Measurements from ENCODE around the gene NOP53. TPM values are rescaled to one million over a fixed set of nuclear protein-coding genes. Genes with fewer than 3 reads are reported as not detected.

NOP53 gene
- polyA plus RNA-seq, 1 donor (not counting 4 experiments of a cell fraction or from before 2014, with no cell fraction given) = 80.2 TPM

DNA sequence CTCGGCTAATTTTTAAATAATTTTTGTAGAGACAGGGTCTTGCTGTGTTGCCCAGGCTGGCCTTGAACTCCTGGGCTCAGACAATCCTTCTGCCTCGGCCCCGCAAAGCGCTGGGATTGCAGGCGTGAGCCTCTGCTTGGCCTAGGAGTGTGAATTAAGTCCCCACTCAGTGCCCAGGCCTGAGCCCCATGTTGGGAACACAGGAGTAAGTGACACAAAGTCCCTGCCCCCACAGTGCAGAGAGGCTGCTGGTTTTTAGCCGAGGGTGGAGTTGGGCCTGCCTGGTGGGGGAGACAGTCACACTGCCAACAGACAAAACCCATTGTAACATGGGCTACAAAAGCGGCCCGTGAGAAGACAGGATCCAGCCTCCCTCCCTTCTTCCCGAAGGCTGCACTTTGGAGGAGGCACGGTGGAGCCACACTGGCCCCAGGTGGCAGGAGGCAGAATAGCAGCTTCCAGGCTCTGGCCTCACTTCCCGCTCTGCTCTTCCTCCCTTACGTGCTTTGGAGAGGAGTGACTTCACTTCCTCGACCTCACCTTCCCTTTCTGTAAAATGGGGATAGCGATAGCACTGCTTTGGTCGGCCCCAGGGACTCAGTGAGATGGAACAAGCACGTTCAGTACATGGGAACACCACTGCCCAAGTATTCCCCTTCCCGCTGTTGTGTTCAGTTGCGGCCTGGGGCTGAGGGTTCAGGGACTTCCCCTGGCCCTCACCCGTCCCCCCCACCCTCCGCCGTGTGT is 47.3 kb upstream of the NOP53 start:
- H3K27ac ChIP-seq (ENCODE audit: control insufficient read depth, insufficient read depth, low read length) = no peak overlapping the region
- H3K9me3 ChIP-seq (ENCODE audit: control insufficient read depth, low read depth, low read length) = no peaks in the 10 kb centered on the region
- H3K4me3 ChIP-seq (ENCODE audit: control insufficient read depth in 2 of 3, extremely low read depth in 1 of 3, insufficient read depth in 2 of 3, low read depth in 1 of 3, low read length in 3 of 3) = no peak overlapping the region
- H4K20me1 ChIP-seq (ENCODE audit: control insufficient read depth, extremely low read depth, insufficient read depth, low read length) = no peaks in the 10 kb centered on the region
- DNase-seq (ENCODE audit: low read depth, low spot score) (no peak), FAIRE-seq (peak; percentile 86)
- H3K4me2 ChIP-seq (ENCODE audit: control insufficient read depth, extremely low read depth, insufficient read depth, low read depth, low read length) = no peak overlapping the region
- peaks cover 2% of the 10 kb centered on the region for H3K4me1 ChIP-seq (ENCODE audit: control insufficient read depth, extremely low read depth, insufficient read depth, low read length)
- no peaks in the 10 kb centered on the region for H3K79me2 ChIP-seq (ENCODE audit: control insufficient read depth, insufficient read depth, low read length)
- H2AFZ ChIP-seq (ENCODE audit: control insufficient read depth, low read length) = no peak overlapping the region
- no peaks in the 10 kb centered on the region for H3K27me3 ChIP-seq (ENCODE audit: control insufficient read depth, extremely low read depth, insufficient read depth, low read length)
- H3K9me1 ChIP-seq (ENCODE audit: control insufficient read depth, extremely low read depth, insufficient read depth, low read length) = no peaks in the 10 kb centered on the region
- no peak overlapping the region for H3K9ac ChIP-seq (ENCODE audit: control insufficient read depth, extremely low read depth, insufficient read depth, low read length)
- no peak for TF ChIP-seq EZH2 (IDR thresholded peaks at IDR 0.05; ENCODE audit: low read length)
- TF ChIP-seq, protein P1, sequence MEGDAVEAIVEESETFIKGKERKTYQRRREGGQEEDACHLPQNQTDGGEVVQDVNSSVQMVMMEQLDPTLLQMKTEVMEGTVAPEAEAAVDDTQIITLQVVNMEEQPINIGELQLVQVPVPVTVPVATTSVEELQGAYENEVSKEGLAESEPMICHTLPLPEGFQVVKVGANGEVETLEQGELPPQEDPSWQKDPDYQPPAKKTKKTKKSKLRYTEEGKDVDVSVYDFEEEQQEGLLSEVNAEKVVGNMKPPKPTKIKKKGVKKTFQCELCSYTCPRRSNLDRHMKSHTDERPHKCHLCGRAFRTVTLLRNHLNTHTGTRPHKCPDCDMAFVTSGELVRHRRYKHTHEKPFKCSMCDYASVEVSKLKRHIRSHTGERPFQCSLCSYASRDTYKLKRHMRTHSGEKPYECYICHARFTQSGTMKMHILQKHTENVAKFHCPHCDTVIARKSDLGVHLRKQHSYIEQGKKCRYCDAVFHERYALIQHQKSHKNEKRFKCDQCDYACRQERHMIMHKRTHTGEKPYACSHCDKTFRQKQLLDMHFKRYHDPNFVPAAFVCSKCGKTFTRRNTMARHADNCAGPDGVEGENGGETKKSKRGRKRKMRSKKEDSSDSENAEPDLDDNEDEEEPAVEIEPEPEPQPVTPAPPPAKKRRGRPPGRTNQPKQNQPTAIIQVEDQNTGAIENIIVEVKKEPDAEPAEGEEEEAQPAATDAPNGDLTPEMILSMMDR (optimal IDR thresholded peaks at IDR 0.05 in 1 of 3, IDR thresholded peaks at IDR 0.05 in 1 of 3, conservative IDR thresholded peaks at IDR 0.05 in 1 of 3; ENCODE audit: extremely low read depth in 1 of 3, insufficient read depth in 2 of 3, low read length in 3 of 3) = peak; percentile 99 to 100 (median 99)
- peaks cover 12 to 18% of the 10 kb centered on the region in 2 experiments for H3K36me3 ChIP-seq (ENCODE audit: control insufficient read depth in 2 of 2, extremely low read depth in 1 of 2, insufficient read depth in 2 of 2, low read length in 2 of 2)
- dilution Hi-C loops (cut with MboI; ENCODE audit: extremely low pct_ligation_motif_present, low sequenced_read_pairs) = no loop called here

DNA sequence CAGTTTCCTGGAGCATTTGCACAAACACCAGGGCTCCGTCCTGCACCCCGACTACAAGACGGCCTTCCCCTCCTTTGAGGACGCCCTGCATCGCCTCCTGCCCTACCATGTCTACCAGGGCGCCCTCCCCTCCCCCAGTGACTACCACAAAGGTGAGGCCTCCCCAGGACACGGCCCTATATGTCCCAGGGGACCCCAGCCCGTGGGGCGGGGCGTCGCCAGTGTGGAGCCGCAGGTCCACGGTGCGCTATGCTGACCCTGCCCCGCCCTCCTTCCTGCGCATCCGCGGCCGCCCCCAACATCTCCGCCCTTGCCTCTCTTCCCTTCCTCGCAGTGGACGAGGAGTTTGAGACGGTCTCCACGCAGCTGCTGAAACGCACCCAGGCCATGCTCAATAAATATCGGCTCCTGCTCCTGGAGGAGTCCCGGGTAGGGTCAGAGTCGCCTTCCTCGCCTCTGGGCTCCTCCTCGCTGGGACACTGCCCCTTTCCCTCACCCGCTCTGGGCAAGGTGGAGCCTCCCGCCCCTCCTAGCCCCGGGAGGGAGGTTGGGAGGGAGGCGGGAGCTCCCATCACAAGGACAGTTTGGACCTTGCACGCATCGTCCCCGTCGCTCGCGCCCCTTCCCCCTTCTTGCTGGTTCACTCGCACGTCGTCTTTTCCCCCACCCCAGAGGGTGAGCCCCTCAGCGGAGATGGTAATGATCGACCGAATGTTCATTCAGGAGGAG is 46.6 kb upstream of the NOP53 start:
- Histone ChIP-seq H3K4me3 (ENCODE audit: control insufficient read depth in 2 of 3, extremely low read depth in 1 of 3, insufficient read depth in 2 of 3, low read depth in 1 of 3, low read length in 3 of 3) (no peak overlapping the region), H3K27ac (ENCODE audit: control insufficient read depth, insufficient read depth, low read length) (no peak overlapping the region), H3K27me3 (ENCODE audit: control insufficient read depth, extremely low read depth, insufficient read depth, low read length) (no peaks in the 10 kb centered on the region), H3K9ac (ENCODE audit: control insufficient read depth, extremely low read depth, insufficient read depth, low read length) (no peak overlapping the region), H3K4me1 (ENCODE audit: control insufficient read depth, extremely low read depth, insufficient read depth, low read length) (peaks cover 2% of the 10 kb centered on the region), H3K36me3 (ENCODE audit: control insufficient read depth in 2 of 2, extremely low read depth in 1 of 2, insufficient read depth in 2 of 2, low read length in 2 of 2) (peaks cover 16 to 18% of the 10 kb centered on the region in 2 experiments), H3K4me2 (ENCODE audit: control insufficient read depth, extremely low read depth, insufficient read depth, low read depth, low read length) (no peak overlapping the region), H2AFZ (ENCODE audit: control insufficient read depth, low read length) (no peak overlapping the region), H3K79me2 (ENCODE audit: control insufficient read depth, insufficient read depth, low read length) (no peaks in the 10 kb centered on the region), H3K9me3 (ENCODE audit: control insufficient read depth, low read depth, low read length) (no peaks in the 10 kb centered on the region), H4K20me1 (ENCODE audit: control insufficient read depth, extremely low read depth, insufficient read depth, low read length) (no peaks in the 10 kb centered on the region), H3K9me1 (ENCODE audit: control insufficient read depth, extremely low read depth, insufficient read depth, low read length) (no peaks in the 10 kb centered on the region)
- FAIRE-seq (no peak), DNase-seq (ENCODE audit: low read depth, low spot score) (no peak)
- dilution Hi-C loops (cut with MboI; ENCODE audit: extremely low pct_ligation_motif_present, low sequenced_read_pairs) = no loop called here
- TF ChIP-seq, protein P1 (optimal IDR thresholded peaks at IDR 0.05 in 1 of 3, IDR thresholded peaks at IDR 0.05 in 1 of 3, conservative IDR thresholded peaks at IDR 0.05 in 1 of 3; ENCODE audit: extremely low read depth in 1 of 3, insufficient read depth in 2 of 3, low read length in 3 of 3) = no peak
- TF ChIP-seq EZH2 (IDR thresholded peaks at IDR 0.05; ENCODE audit: low read length) = no peak

Data from keratinocyte (primary cell).